ENCODE measurements around the gene PRCC.
"Not testable (repeated sequence)": the region's sequence is repeated elsewhere in the genome, so short reads cannot be mapped to it uniquely, and the experiment has no call there.

Gene PRCC

GRCh38 chr1:156760092-156760795, 7.1 kb upstream of the PRCC start:
- no peak for DNase-seq (ENCODE audit: low read depth in 2 of 2, low spot score in 1 of 2)

- no peak for DNase-seq (ENCODE audit: low read depth in 2 of 2, low spot score in 1 of 2)
Observed at GRCh38 chr1:156760796-156761104, 6.6 kb upstream of the PRCC start.

GRCh38 chr1:156765136-156765535, 2.2 kb upstream of the PRCC start:
- not testable (repeated sequence) for DNase-seq (ENCODE audit: low read depth in 2 of 2, low spot score in 1 of 2)

GRCh38 chr1:156765666-156766065, 1.7 kb upstream of the PRCC start:
- DNase-seq (ENCODE audit: low read depth in 2 of 2, low spot score in 1 of 2) = no peak

GRCh38 chr1:156766298-156767100, 836 bp upstream of the PRCC start:
- no peak for DNase-seq (ENCODE audit: low read depth in 2 of 2, low spot score in 1 of 2)

- DNase-seq (ENCODE audit: low read depth in 2 of 2, low spot score in 1 of 2) = no peak
Observed at GRCh38 chr1:156767879-156768604, 707 bp downstream of the PRCC start.

GRCh38 chr1:156768610-156769295, 1.4 kb downstream of the PRCC start:
- no peak for DNase-seq (ENCODE audit: low read depth in 2 of 2, low spot score in 1 of 2)

GRCh38 chr1:156772222-156772621, 4.9 kb downstream of the PRCC start:
- DNase-seq (ENCODE audit: low read depth in 2 of 2, low spot score in 1 of 2) = no peak

GRCh38 chr1:156772728-156773497, 5.6 kb downstream of the PRCC start:
- DNase-seq (ENCODE audit: low read depth in 2 of 2, low spot score in 1 of 2) = no peak

- no peak for DNase-seq (ENCODE audit: low read depth in 2 of 2, low spot score in 1 of 2)
Observed at GRCh38 chr1:156773607-156774006, 6.3 kb downstream of the PRCC start.

GRCh38 chr1:156775799-156776198, 8.5 kb downstream of the PRCC start:
- no peak for DNase-seq (ENCODE audit: low read depth in 2 of 2, low spot score in 1 of 2)

GRCh38 chr1:156776942-156777341, 9.6 kb downstream of the PRCC start:
- no peak for DNase-seq (ENCODE audit: low read depth in 2 of 2, low spot score in 1 of 2)

- no peak for DNase-seq (ENCODE audit: low read depth in 2 of 2, low spot score in 1 of 2)
Observed at GRCh38 chr1:156777573-156777972, 10.2 kb downstream of the PRCC start.

- DNase-seq (ENCODE audit: low read depth in 2 of 2, low spot score in 1 of 2) = no peak
Observed at GRCh38 chr1:156781585-156782186, 14.4 kb downstream of the PRCC start.

GRCh38 chr1:156785458-156785857, 18.1 kb downstream of the PRCC start:
- no peak for DNase-seq (ENCODE audit: low read depth in 2 of 2, low spot score in 1 of 2)

GRCh38 chr1:156786640-156787039, 19.3 kb downstream of the PRCC start:
- DNase-seq (ENCODE audit: low read depth in 2 of 2, low spot score in 1 of 2) = no peak

GRCh38 chr1:156788136-156788535, 20.8 kb downstream of the PRCC start:
- DNase-seq (ENCODE audit: low read depth in 2 of 2, low spot score in 1 of 2) = no peak

GRCh38 chr1:156789621-156790318, 22.4 kb downstream of the PRCC start:
- no peak for DNase-seq (ENCODE audit: low read depth in 2 of 2, low spot score in 1 of 2)

GRCh38 chr1:156794506-156795373, 27.4 kb downstream of the PRCC start:
- no peak for DNase-seq (ENCODE audit: low read depth in 2 of 2, low spot score in 1 of 2)

All from stimulated activated CD8-positive, alpha-beta memory T cell treated with anti-CD3 and anti-CD28 coated beads, Interleukin-4, amount 100 ng/mL, for 1 hour (primary cell).